Stimulated activated effector memory CD8-positive, alpha-beta T cell treated with anti-CD3 and anti-CD28 coated beads, Interleukin-12 subunit alpha, Interleukin-12 subunit beta, amount 100 ng/mL, for 72 hours (primary cell): ENCODE measurements around the gene TNFRSF25.
"Not testable (repeated sequence)": the region's sequence is repeated elsewhere in the genome, so short reads cannot be mapped to it uniquely, and the experiment has no call there.

Experiments used
- ATAC-seq: fragments of 150-1000 bp; cut with Tn5 transposase; 2 replicates; pipeline ENCODE4 v1.10.0; 2021
- DNase-seq, 2 donors: peaks; one replicate each; pipeline ENCODE4 v3.0.0; 2021 to 2022; ENCODE audit warnings: low spot score in 2 of 2
- H3K27ac Mint-ChIP-seq: one replicate; pipeline ENCODE4 v1.8.0; 2022; ENCODE audit warnings: mild to moderate bottlenecking, mixed read lengths
- H3K36me3 Mint-ChIP-seq: one replicate; pipeline ENCODE4 v1.8.0; 2022; ENCODE audit warnings: mild to moderate bottlenecking, mixed read lengths
- H3K4me1 Mint-ChIP-seq: one replicate; pipeline ENCODE4 v1.8.0; 2022; ENCODE audit warnings: mixed read lengths
- H3K4me3 Mint-ChIP-seq: one replicate; pipeline ENCODE4 v1.8.0; 2022; ENCODE audit warnings: mild to moderate bottlenecking, mixed read lengths
- H3K9me3 Mint-ChIP-seq: one replicate; pipeline ENCODE4 v1.8.0; 2022; ENCODE audit warnings: mixed read lengths

The TNFRSF25 gene

DNA sequence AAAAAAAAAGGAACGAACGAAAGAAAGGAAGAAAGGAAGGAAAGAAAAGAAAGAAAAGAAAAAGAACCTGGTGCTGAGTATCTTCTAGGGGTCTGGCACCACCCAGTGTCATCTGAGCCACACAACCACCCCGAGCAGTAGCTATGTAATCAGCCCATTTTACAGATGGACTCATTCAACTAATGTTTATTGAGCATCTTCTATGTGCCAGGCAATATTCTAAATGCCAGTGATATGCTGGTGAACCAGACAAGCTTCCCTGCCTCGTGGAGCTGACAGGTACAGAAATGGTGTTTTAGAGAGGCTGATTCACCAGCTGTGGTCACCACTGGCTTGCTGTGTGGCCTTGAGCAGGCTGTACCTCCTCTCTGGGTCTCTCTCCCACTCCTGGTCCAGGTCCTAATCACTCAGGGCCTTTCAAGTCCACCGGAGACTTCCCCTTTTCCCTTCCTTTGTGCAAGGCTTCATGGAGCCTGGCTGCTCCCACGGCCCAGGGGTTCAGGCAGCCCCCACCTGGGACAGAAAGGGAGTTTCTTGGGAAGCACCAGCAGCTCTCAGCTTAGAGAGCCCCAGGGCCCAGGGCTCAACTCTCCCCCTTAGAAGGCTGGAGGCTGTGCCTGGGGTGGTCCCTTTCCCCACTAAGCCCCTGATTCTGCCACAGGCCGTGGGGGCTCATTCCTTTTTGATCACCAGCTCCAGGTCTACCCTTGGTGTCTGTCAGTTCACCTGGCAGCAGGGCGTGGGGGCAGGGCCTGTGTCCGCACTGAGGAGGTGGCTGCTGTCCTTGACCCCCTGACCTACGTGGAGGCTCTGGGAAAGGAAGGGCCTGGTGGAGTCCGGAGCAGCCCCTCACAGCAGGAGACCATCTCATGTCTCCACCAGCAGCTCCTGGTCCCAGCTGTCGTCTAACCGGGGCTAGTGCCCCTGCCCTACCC is 34.1 kb downstream of the TNFRSF25 start:
- H3K4me1 Mint-ChIP-seq, H3K9me3 Mint-ChIP-seq, H3K4me3 Mint-ChIP-seq, H3K36me3 Mint-ChIP-seq, H3K27ac Mint-ChIP-seq, DNase-seq: not testable (repeated sequence)
- peak; percentile 25 for ATAC-seq

DNA sequence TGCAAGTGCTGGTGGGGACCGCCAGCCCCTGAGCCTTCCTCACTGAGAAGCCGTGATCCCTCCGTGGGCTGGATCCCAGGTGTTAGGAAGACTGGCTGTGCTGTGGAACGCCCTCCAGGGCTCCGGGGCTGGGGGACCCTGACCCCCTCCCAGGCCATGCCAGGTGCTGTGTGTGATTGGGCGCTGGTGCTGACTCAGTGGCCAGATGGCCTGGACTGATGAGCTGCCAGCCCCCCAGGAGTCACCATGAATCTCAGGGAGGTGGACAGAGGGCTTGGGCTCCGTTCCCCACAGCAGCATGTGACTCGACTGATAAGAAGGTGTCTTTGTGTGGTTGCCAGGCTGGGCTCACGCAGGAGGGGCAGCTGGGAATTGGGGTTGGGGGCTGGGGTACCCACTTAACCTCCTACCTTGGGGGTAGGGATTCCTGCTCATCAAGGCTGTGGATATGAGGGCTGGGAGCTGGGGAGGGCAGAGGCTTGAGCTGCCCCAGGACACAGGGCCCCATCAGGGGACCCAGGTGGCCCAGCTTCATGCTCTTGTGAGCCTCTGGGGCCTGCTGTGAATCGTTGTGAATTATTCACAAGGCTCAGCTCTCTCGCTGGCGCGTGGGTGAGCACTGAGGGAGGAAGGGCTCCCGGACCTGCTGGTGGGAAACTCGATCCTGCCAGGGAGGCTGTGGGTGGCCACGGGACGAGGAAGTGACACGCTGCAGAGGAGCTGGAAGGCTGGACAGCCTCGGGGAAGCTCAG is 36.1 kb downstream of the TNFRSF25 start:
- H3K9me3 Mint-ChIP-seq, DNase-seq, H3K4me3 Mint-ChIP-seq, H3K36me3 Mint-ChIP-seq, ATAC-seq, H3K4me1 Mint-ChIP-seq, H3K27ac Mint-ChIP-seq: not testable (repeated sequence)

DNA sequence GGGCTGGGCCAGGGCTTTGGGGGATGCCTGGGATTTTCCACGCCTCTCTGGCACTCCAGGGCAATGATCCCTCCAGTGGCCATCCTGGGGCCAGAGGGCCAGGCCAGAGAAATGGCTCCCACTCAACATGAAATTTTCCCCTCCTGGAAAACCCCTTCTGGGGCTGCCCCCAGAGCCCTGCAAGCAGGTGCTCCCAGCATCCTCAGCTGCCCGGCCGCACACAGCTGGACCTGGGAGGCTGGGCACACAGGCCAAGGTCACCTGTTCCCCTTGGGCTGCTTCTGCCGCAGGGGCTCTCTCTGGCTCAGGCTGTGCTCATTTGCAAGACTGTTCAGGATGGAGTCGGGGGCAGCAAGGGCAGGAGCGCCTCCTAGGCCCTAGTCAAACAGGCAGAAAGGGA is 37.5 kb downstream of the TNFRSF25 start:
- H3K9me3 Mint-ChIP-seq, DNase-seq, H3K4me1 Mint-ChIP-seq, H3K27ac Mint-ChIP-seq, H3K4me3 Mint-ChIP-seq, H3K36me3 Mint-ChIP-seq, ATAC-seq: not testable (repeated sequence)

DNA sequence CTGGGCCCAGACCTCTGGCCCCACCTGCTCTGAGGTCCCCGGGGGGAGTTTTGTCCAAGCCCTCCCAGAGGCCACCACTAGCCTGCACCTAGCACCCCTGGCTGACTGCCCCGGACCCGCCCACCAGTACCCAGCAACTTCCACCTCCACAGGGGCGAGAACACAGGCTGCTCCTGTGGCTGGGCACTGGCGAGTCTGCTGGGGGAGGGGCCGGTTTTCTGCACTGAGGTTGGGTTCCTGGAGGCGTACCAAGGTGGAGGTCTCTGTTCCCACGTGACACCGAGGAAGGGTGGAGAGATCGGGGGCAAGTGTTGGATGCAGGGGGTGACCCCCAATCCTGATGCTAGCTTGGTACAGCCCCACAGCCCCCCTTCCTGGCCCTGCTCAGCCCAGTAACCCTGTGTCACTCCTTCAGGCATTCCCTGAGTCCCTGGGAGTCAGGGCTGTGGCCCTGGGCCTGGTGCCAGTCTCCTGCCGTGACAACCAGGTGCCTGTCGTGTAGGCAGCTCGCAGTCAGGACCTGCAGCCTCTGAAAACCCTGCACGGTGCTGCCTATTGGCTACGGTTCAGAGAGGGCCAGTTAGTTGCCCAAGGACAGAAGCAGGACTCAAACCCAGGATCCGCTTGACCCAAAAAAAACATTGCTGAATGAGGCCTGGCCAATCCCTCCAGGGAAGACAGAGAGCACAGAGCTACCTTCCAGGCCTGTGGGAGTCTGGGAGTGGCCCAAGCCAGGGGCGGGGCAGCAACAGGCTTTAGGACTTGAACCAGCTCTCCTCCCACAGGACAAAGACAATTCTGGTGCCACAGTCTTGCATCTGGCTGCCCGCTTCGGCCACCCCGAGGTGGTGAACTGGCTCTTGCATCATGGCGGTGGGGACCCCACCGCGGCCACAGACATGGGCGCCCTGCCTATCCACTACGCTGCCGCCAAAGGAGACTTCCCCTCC is 38.3 kb downstream of the TNFRSF25 start:
- Mint-ChIP-seq H3K36me3 (no peaks in the 10 kb centered on the region), H3K4me1 (peaks cover 9% of the 10 kb centered on the region), H3K27ac (no peak overlapping the region), H3K4me3 (no peak overlapping the region), H3K9me3 (no peaks in the 10 kb centered on the region)
- no peak for DNase-seq
- ATAC-seq: no peak

DNA sequence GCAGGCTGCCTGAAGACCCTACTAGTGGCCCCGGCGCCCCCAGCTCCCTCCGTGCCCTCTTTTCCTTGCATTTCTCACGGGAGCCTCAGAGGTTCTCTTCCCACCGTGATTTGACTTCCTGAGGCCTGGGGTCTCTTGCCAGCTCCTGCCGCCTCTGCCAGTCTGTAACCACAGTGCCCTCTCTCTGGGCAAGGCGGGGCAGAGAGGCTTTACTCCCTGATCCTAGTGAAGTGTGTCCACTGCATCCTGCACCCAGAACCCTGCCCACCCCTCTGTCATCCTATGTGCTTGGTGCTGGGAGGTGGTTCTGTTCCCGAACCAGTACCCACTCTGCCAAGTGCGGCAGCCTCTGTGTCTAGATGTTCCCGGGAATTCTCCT is 39.0 kb downstream of the TNFRSF25 start:
- no peak for DNase-seq
- Mint-ChIP-seq H3K27ac (no peak overlapping the region), H3K4me3 (no peak overlapping the region), H3K36me3 (no peaks in the 10 kb centered on the region), H3K4me1 (peaks cover 9% of the 10 kb centered on the region), H3K9me3 (no peaks in the 10 kb centered on the region)
- no peak for ATAC-seq

DNA sequence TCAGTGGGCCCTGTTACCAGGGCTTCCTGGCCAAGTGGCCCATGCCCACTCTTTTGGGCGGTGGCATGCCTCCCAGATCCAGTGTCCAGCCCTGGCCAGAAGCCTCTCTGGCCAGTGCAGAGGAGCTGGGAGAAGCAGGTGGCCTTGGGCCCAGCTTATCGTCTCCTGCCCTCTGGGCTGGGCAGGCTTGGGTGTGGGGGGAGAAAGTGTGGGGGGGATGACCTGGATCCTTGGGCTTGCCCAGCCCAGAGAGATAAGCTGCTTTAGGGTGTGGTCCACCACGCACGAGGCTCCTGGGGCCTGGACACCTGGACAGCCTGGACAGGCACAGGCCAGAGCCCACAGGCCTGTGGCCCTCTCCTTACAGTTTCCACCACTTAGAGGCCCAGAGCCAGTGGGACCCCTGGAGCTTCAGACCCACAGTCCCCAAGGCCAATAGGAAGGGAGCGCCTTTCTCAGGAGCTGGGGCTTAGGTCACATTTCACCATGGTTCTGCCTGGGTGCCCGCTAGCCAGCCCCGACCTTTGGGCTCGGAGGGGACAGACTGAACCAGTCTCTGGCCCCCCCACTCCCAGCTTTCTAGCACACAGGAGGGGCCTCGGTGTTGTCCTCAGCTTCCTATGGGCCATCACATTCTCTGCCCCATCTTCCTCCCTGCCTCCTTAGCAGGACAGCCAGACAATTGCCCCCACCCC is 39.5 kb downstream of the TNFRSF25 start:
- H3K4me1 Mint-ChIP-seq: peaks cover 13% of the 10 kb centered on the region
- DNase-seq: no peak
- H3K4me3 Mint-ChIP-seq: no peak overlapping the region
- H3K36me3 Mint-ChIP-seq: no peaks in the 10 kb centered on the region
- no peak overlapping the region for H3K27ac Mint-ChIP-seq
- no peaks in the 10 kb centered on the region for H3K9me3 Mint-ChIP-seq
- ATAC-seq: no peak

DNA sequence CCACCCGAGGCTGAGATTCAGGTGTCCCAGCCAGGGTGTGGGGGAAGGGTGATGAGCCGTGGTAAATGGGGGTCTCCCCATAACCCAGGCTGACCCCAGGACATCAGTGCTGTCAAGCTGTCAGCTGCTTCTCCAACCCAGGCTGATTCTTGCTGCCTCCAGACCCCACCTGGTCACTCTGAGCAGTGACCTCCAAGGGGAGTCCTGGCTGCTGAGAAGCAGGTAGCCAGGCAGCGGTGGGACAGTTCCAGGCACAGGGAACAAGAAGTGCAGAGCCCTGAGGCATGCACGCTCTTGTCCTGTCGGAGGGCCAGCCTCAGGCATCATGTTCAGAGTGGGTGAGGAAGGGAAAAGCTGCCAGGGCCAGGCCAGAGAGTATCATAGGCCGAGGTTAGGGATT is 40.3 kb downstream of the TNFRSF25 start:
- Mint-ChIP-seq H3K4me3 (no peak overlapping the region), H3K4me1 (peaks cover 19% of the 10 kb centered on the region), H3K9me3 (no peaks in the 10 kb centered on the region), H3K27ac (no peak overlapping the region), H3K36me3 (no peaks in the 10 kb centered on the region)
- ATAC-seq: no peak
- DNase-seq: no peak

DNA sequence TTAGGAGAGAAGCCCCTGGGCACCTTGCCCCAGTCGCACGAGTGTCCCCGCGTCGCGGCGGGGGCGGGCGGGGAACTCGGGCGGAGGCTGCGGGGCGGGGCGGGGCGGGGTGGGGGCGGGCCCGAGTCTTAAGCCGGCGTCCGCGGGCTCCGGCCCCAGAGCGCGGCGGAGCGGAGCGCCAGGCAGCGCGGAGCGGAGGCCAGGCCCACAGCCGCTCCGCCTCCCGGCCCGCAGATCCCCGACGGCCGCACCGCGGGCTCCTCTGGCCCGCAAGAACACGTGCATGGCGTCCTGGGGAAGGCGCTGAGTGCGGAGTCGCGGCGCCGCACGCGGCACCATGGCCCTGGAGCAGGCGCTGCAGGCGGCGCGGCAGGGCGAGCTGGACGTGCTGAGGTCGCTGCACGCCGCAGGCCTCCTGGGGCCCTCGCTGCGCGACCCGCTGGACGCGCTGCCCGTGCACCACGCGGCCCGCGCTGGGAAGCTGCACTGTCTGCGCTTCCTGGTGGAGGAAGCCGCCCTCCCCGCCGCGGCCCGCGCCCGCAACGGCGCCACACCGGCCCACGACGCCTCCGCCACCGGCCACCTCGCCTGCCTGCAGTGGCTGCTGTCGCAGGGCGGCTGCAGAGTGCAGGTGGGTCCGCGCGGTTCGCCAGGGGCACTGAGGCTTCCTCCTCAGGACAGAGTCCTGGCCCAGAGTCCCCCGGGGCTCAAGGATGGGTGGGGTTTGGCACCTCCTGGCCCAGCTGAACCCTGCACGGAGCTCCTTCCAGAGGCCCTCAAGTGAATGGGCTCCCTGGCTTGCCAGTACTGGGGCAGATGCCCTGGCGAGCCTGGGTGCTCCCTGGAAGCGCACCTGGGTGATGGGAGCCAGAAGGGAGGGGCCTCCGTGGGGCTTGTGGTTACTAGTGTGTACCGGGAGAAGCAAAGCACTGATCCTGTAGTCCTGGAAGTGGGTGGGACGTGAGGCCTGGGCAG is 41.1 kb downstream of the TNFRSF25 start, which contains the start of gene ESPN:
Gene ESPN (plus strand): TSS at position 158 of the 975 bp plus-strand sequence. CDS start 180 bp downstream, at position 338.
- ATAC-seq (peak; percentile 22), DNase-seq (no peak)
- H3K4me3 Mint-ChIP-seq: peak within 1 kb of the TSS; percentile 70
- peaks cover 19% of the 10 kb centered on the region for H3K4me1 Mint-ChIP-seq
- no peak within 1 kb of the TSS for H3K27ac Mint-ChIP-seq
- no peaks in the 10 kb centered on the region for H3K9me3 Mint-ChIP-seq
- no peaks in the 10 kb centered on the region for H3K36me3 Mint-ChIP-seq

DNA sequence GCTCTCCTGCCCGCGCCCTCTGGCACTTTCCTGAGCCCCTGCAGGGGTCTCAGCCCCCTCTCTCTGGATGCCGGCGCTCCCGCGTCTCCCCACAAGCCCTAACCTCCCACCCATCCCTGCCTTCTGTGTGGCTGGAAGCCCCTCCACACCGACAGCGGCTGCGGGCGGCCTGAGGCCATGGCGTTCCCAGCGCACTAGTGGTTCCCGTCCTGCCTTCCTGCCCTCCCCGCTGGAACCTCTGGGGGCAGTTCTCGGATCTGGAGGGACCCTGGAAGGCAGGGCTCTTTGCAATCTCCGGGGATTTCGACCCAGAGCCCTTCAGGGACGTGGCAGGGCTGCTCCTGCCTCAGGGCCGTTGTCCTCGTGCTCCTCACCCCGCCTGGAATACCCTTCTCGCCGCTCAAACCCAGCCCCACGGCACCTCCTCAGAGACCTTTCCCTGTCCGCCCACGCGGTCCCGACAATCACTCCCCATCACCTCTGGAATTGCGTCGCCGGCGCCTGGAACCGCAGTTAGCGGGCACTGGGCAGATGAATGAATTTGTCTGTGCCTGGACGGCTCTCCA is 41.9 kb downstream of the TNFRSF25 start:
- DNase-seq (no peak), ATAC-seq (no peak)
- peaks cover 19% of the 10 kb centered on the region for H3K4me1 Mint-ChIP-seq
- H3K27ac Mint-ChIP-seq: no peak overlapping the region
- H3K9me3 Mint-ChIP-seq: no peaks in the 10 kb centered on the region
- H3K4me3 Mint-ChIP-seq: peak overlapping the region; percentile 70
- H3K36me3 Mint-ChIP-seq: no peaks in the 10 kb centered on the region

DNA sequence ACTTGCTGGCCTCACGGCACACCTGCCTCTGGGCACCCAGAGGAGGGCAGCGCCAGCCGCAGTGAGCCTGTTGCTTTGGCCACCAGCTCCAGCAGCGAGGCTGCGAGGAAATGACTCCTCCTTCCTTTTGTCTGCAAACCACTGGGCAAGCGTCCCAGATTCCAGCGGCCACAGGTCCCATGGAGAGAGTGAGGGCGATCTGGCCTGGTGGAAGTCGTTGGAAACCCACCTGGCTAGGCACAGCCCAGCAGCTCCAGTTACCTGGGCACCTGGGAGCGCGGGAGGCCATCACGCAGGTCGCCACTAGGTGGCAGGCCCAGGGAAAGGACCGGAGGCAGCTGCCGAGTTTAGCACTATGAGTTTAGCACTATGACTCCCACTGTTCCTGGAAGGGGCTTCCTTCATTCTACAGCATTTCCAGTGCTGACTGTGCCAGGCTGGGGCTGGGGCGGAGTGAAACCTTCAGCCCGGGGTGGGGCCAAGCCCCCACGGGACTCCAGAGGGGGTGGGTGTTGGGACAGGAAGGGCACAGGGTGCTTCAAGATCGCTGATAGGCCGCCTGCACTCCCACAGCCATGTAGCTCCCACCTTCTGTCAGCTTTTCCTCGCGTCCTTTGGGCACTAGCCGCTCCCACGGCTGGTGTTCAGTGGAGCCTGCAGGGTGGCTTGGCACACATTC is 42.5 kb downstream of the TNFRSF25 start:
- DNase-seq (peak; percentile 55 to 83), ATAC-seq (peak; percentile 75)
- no peaks in the 10 kb centered on the region for H3K9me3 Mint-ChIP-seq
- no peak overlapping the region for H3K27ac Mint-ChIP-seq
- peak overlapping the region; percentile 70 for H3K4me3 Mint-ChIP-seq
- H3K36me3 Mint-ChIP-seq: no peaks in the 10 kb centered on the region
- H3K4me1 Mint-ChIP-seq: peaks cover 19% of the 10 kb centered on the region

DNA sequence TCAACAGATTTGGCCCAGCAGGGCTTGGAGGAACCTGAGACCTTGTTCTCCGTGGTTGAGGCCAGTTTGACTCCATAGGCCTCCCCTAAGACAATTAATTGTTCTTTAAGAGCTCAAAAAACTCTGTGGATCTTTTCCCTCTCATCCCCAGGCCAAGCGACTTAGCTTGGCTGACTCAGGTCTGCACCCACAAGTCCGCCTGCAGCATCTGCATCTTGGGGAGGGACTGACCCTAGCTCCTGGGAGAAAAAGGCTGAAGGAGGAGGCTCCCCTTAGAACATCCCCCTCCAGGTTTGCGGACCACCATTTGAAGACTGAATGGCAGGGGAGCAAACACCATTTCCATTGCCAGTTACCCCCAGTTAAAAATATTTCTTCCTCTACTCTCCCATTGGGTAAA is 44.7 kb downstream of the TNFRSF25 start:
- no peaks in the 10 kb centered on the region for H3K9me3 Mint-ChIP-seq
- no peak overlapping the region for H3K4me3 Mint-ChIP-seq
- peaks cover 19% of the 10 kb centered on the region for H3K4me1 Mint-ChIP-seq
- no peak for DNase-seq
- H3K36me3 Mint-ChIP-seq: no peaks in the 10 kb centered on the region
- no peak overlapping the region for H3K27ac Mint-ChIP-seq
- ATAC-seq: no peak

DNA sequence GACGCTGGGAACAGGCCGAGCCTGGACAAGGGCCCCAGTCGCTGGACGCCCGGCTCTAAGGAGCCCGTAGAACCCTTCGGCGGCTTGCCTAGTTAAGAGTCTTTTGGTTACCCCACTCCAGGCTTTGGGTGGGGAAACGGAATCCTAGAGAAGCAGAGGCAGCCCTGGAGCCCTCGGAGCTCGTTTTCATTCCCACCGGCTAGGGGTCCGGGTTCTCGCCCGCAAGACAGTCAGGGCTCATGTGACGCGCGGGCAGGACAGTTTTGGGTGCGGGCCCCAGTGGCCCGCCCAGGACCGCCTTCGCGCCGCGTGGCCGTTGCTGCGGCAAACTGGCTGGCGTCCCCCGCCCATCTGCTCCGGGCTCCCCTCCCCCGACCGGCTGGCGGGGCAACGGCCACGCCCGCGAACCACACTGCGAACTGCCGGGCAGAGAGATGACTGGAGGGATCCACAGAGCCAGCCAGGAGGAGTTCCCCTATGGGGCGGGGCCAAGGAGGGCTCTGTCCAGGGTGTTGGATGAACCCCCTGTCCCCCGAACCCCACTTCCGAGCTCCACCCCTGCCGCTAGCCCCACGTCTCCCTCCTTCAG is 45.4 kb downstream of the TNFRSF25 start:
- ATAC-seq: no peak
- no peak for DNase-seq
- Mint-ChIP-seq H3K27ac (no peak overlapping the region), H3K9me3 (no peaks in the 10 kb centered on the region), H3K4me1 (peaks cover 19% of the 10 kb centered on the region), H3K36me3 (no peaks in the 10 kb centered on the region), H3K4me3 (peak overlapping the region; percentile 59)
